Activated CD4-positive, alpha-beta T cell treated with anti-CD3 and anti-CD28 coated beads, Interleukin-2, Interleukin-4, amounts not matched to agents 100 ng/mL and 50 ng/mL, durations not matched to agents 16 hours and 8 hours (primary cell): ENCODE data around the gene AP4S1.
"Not testable (repeated sequence)": the region's sequence is repeated elsewhere in the genome, so short reads cannot be mapped to it uniquely, and the experiment has no call there.

Source experiments
- DNase-seq: peaks from one replicate; pipeline ENCODE4 v3.0.0-alpha.2; 2020; ENCODE audit warnings: low spot score

The AP4S1 gene

GRCh38 chr14:31025367-31026076, at the start of gene AP4S1:
AP4S1 (plus strand) TSS chr14:31025649; CDS start chr14:31066197, 40,548 bp downstream.
- DNase-seq, result peak; percentile 42

GRCh38 chr14:30977752-30978151, 47.7 kb upstream of the AP4S1 start:
- no peak for DNase-seq

- peak; percentile 63 for DNase-seq
Measured at GRCh38 chr14:30980106-30980704, 45.2 kb upstream of the AP4S1 start.

- no peak for DNase-seq
Measured at GRCh38 chr14:30980980-30981379, 44.5 kb upstream of the AP4S1 start.

- DNase-seq, result no peak
Measured at GRCh38 chr14:30982533-30982932, 42.9 kb upstream of the AP4S1 start.

- DNase-seq, result no peak
Measured at GRCh38 chr14:30983858-30984257, 41.6 kb upstream of the AP4S1 start.

GRCh38 chr14:30985796-30986195, 39.7 kb upstream of the AP4S1 start:
- DNase-seq, result no peak

- DNase-seq, result no peak
Measured at GRCh38 chr14:30988509-30988908, 36.9 kb upstream of the AP4S1 start.

GRCh38 chr14:30990770-30991169, 34.7 kb upstream of the AP4S1 start:
- DNase-seq, result no peak

GRCh38 chr14:30991408-30991807, 34.0 kb upstream of the AP4S1 start:
- no peak for DNase-seq

- DNase-seq, result no peak
Measured at GRCh38 chr14:30993071-30993470, 32.4 kb upstream of the AP4S1 start.

- DNase-seq, result peak; percentile 29
Measured at GRCh38 chr14:30994681-30995620, 30.5 kb upstream of the AP4S1 start.

- DNase-seq, result no peak
Measured at GRCh38 chr14:30995689-30996088, 29.8 kb upstream of the AP4S1 start.

GRCh38 chr14:30996892-30997659, 28.4 kb upstream of the AP4S1 start:
- no peak for DNase-seq

GRCh38 chr14:30998100-30998706, 27.2 kb upstream of the AP4S1 start:
- DNase-seq, result no peak

GRCh38 chr14:30999038-30999773, 26.2 kb upstream of the AP4S1 start:
- no peak for DNase-seq

- no peak for DNase-seq
Measured at GRCh38 chr14:31000629-31001338, 24.7 kb upstream of the AP4S1 start.

GRCh38 chr14:31001339-31001658, 24.1 kb upstream of the AP4S1 start:
- no peak for DNase-seq

- DNase-seq, result no peak
Measured at GRCh38 chr14:31003284-31003683, 22.2 kb upstream of the AP4S1 start.

GRCh38 chr14:31004007-31004406, 21.4 kb upstream of the AP4S1 start:
- not testable (repeated sequence) for DNase-seq
